ENCODE data around the gene JARID2. TPM values are rescaled to one million over a fixed set of nuclear protein-coding genes. Genes with fewer than 3 reads are reported as not detected.

The JARID2 gene
- polyA plus RNA-seq, 1 of the 3 experiments (the other 2 are of a cell fraction): 3.4 TPM

- 0 out of 2 replicates have a peak, but pooled peaks cover 5% of the 10 kb centered on the region for H3K9me3 ChIP-seq
- H3K9me2 ChIP-seq: no peaks in the 10 kb centered on the region
- H3K27ac ChIP-seq (ENCODE audit: low read depth in 2 of 2, low read length in 1 of 2): no peak overlapping the region
- H3K4me3 ChIP-seq (ENCODE audit: low read depth in 2 of 2, low read length in 1 of 2): no peak overlapping the region
- no peak overlapping the region for H3K9ac ChIP-seq
- no peak overlapping the region for H2AFZ ChIP-seq (ENCODE audit: low read depth)
- H3K79me2 ChIP-seq (ENCODE audit: insufficient read depth): no peaks in the 10 kb centered on the region; the same call in 1 of the 2 replicates
- WGBS (ENCODE audit: low lambda C conversion rate): 86% methylated on average over 2 of the region's 3 CpGs
- no peaks in the 10 kb centered on the region for H3K27me3 ChIP-seq (ENCODE audit: insufficient read depth)
- TF ChIP-seq CTCF (IDR thresholded peaks at IDR 0.05) (no peak), RCOR1 (IDR thresholded peaks at IDR 0.05; ENCODE audit: low read length) (no peak), TEAD4 (IDR thresholded peaks at IDR 0.05; ENCODE audit: borderline replicate concordance, insufficient read depth) (no peak), PBX3 (IDR thresholded peaks at IDR 0.05) (no peak)
- ChIA-PET POLR2A (no interaction called here), CTCF (no interaction called here)
- H3K4me2 ChIP-seq: no peak overlapping the region
- H3F3A ChIP-seq (replicated peaks; ENCODE audit: insufficient read depth): no peaks in the 10 kb centered on the region
- DNase-seq: no peak
- no peaks in the 10 kb centered on the region for H4K20me1 ChIP-seq (ENCODE audit: insufficient read depth)
- H3K4me1 ChIP-seq (ENCODE audit: control insufficient read depth in 1 of 2, insufficient read depth in 2 of 2, low read depth in 1 of 2, low read length in 1 of 2): peaks cover 8 to 40% of the 10 kb centered on the region in 2 experiments
- no peaks in the 10 kb centered on the region for H3K36me3 ChIP-seq (replicated peaks in 1 of 2; ENCODE audit: control insufficient read depth in 1 of 2, insufficient read depth in 2 of 2, low read length in 1 of 2)
Observed at GRCh38 chr6:15436451-15436850, 190.6 kb downstream of the JARID2 start.

- 0 out of 2 replicates have a peak, but pooled peaks cover 5% of the 10 kb centered on the region for H3K9me3 ChIP-seq
- H3K4me3 ChIP-seq (ENCODE audit: low read depth in 2 of 2, low read length in 1 of 2): no peak overlapping the region
- H3K4me1 ChIP-seq (ENCODE audit: control insufficient read depth in 1 of 2, insufficient read depth in 2 of 2, low read depth in 1 of 2, low read length in 1 of 2): peaks cover 5 to 38% of the 10 kb centered on the region in 2 experiments
- TF ChIP-seq JUND (IDR thresholded peaks at IDR 0.05) (no peak), REST (IDR thresholded peaks at IDR 0.05; ENCODE audit: low read depth, low read length) (no peak), GATA2 (CRISPR knock-in tag; IDR thresholded peaks at IDR 0.05) (no peak), EP300 (IDR thresholded peaks at IDR 0.05; ENCODE audit: borderline replicate concordance in 1 of 2, low read depth in 1 of 2, low read length in 1 of 2) (no peak), MAX (IDR thresholded peaks at IDR 0.05; ENCODE audit: low read depth) (no peak), USF1 (IDR thresholded peaks at IDR 0.05; ENCODE audit: borderline replicate concordance, low read depth) (no peak), CHD2 (IDR thresholded peaks at IDR 0.05; ENCODE audit: low read length, partially characterized antibody) (no peak), GABPA (IDR thresholded peaks at IDR 0.05; ENCODE audit: low read depth) (no peak), RAD21 (IDR thresholded peaks at IDR 0.05; ENCODE audit: low read length) (no peak)
- no peak overlapping the region for H3K4me2 ChIP-seq
- ChIA-PET POLR2A (no interaction called here), CTCF (no interaction called here)
- no peaks in the 10 kb centered on the region; the same call in 1 of the 2 replicates for H3K79me2 ChIP-seq (ENCODE audit: insufficient read depth)
- no peak overlapping the region for H3K9ac ChIP-seq
- WGBS (ENCODE audit: low lambda C conversion rate): 97% methylated on average over 3 of the region's 3 CpGs
- no peaks in the 10 kb centered on the region for H4K20me1 ChIP-seq (ENCODE audit: insufficient read depth)
- H3K9me2 ChIP-seq: no peaks in the 10 kb centered on the region
- H2AFZ ChIP-seq (ENCODE audit: low read depth): no peak overlapping the region
- no peak for DNase-seq
- H3K27me3 ChIP-seq (ENCODE audit: insufficient read depth): no peaks in the 10 kb centered on the region
- H3F3A ChIP-seq (replicated peaks; ENCODE audit: insufficient read depth): no peaks in the 10 kb centered on the region
- H3K36me3 ChIP-seq (replicated peaks in 1 of 2; ENCODE audit: control insufficient read depth in 1 of 2, insufficient read depth in 2 of 2, low read length in 1 of 2): no peaks in the 10 kb centered on the region
- H3K27ac ChIP-seq (ENCODE audit: low read depth in 2 of 2, low read length in 1 of 2): no peak overlapping the region
Observed at GRCh38 chr6:15437090-15437635, 191.3 kb downstream of the JARID2 start.

All from SK-N-SH (cell line).